ENCODE data around the gene ASXL1.
"Not testable (repeated sequence)": the region's sequence is repeated elsewhere in the genome, so short reads cannot be mapped to it uniquely, and the experiment has no call there.

The ASXL1 gene
- 214 to 241 reads per million in 2 experiments for total RNA-seq

GRCh38 chr20:32357869-32358631 lies at the start of gene ASXL1:
Gene ASXL1 (plus strand): TSS chr20:32358331. CDS start chr20:32358776, 445 bp downstream.
- peak; percentile 89 for DNase-seq (ENCODE audit: low read depth)

GRCh38 chr20:32312718-32313424 lies 45.3 kb upstream of the ASXL1 start:
- DNase-seq (ENCODE audit: low read depth) = no peak

GRCh38 chr20:32314768-32315167 lies 43.4 kb upstream of the ASXL1 start:
- no peak for DNase-seq (ENCODE audit: low read depth)

GRCh38 chr20:32315399-32315798 lies 42.7 kb upstream of the ASXL1 start:
- DNase-seq (ENCODE audit: low read depth) = no peak

GRCh38 chr20:32315891-32316290 lies 42.2 kb upstream of the ASXL1 start:
- no peak for DNase-seq (ENCODE audit: low read depth)

- no peak for DNase-seq (ENCODE audit: low read depth)
Observed at GRCh38 chr20:32316667-32317066, 41.5 kb upstream of the ASXL1 start.

- DNase-seq (ENCODE audit: low read depth) = no peak
Observed at GRCh38 chr20:32319100-32319499, 39.0 kb upstream of the ASXL1 start.

GRCh38 chr20:32320305-32320704 lies 37.8 kb upstream of the ASXL1 start:
- no peak for DNase-seq (ENCODE audit: low read depth)

- no peak for DNase-seq (ENCODE audit: low read depth)
Observed at GRCh38 chr20:32321390-32321789, 36.7 kb upstream of the ASXL1 start.

GRCh38 chr20:32322260-32322659 lies 35.9 kb upstream of the ASXL1 start:
- not testable (repeated sequence) for DNase-seq (ENCODE audit: low read depth)

GRCh38 chr20:32323761-32324160 lies 34.4 kb upstream of the ASXL1 start:
- DNase-seq (ENCODE audit: low read depth) = not testable (repeated sequence)

GRCh38 chr20:32325706-32326503 lies 32.2 kb upstream of the ASXL1 start:
- DNase-seq (ENCODE audit: low read depth) = no peak

- DNase-seq (ENCODE audit: low read depth) = no peak
Observed at GRCh38 chr20:32326504-32326845, 31.7 kb upstream of the ASXL1 start.

- no peak for DNase-seq (ENCODE audit: low read depth)
Observed at GRCh38 chr20:32327087-32327681, 30.9 kb upstream of the ASXL1 start.

GRCh38 chr20:32329817-32330554 lies 28.1 kb upstream of the ASXL1 start:
- no peak for DNase-seq (ENCODE audit: low read depth)

GRCh38 chr20:32330555-32330897 lies 27.6 kb upstream of the ASXL1 start:
- no peak for DNase-seq (ENCODE audit: low read depth)

- no peak for DNase-seq (ENCODE audit: low read depth)
Observed at GRCh38 chr20:32332614-32333013, 25.5 kb upstream of the ASXL1 start.

- no peak for DNase-seq (ENCODE audit: low read depth)
Observed at GRCh38 chr20:32333181-32333987, 24.7 kb upstream of the ASXL1 start.

GRCh38 chr20:32333988-32334885 lies 23.9 kb upstream of the ASXL1 start:
- DNase-seq (ENCODE audit: low read depth) = peak; percentile 16

- no peak for DNase-seq (ENCODE audit: low read depth)
Observed at GRCh38 chr20:32336918-32337347, 21.2 kb upstream of the ASXL1 start.

Data from T follicular helper cell (primary cell).